ENCODE data around the gene ATXN1.

The ATXN1 gene

GRCh38 chr6:16361121-16361520 is 400.1 kb downstream of the ATXN1 start:
- DNase-seq (ENCODE audit: low read depth in 3 of 3) = no peak

- no peak for DNase-seq (ENCODE audit: low read depth in 3 of 3)
Observed at GRCh38 chr6:16360365-16360764, 400.9 kb downstream of the ATXN1 start.

- DNase-seq (ENCODE audit: low read depth in 3 of 3) = no peak
Observed at GRCh38 chr6:16359563-16359962, 401.7 kb downstream of the ATXN1 start.

GRCh38 chr6:16358531-16359138 is 402.6 kb downstream of the ATXN1 start:
- DNase-seq (ENCODE audit: low read depth in 3 of 3) = no peak

DNA sequence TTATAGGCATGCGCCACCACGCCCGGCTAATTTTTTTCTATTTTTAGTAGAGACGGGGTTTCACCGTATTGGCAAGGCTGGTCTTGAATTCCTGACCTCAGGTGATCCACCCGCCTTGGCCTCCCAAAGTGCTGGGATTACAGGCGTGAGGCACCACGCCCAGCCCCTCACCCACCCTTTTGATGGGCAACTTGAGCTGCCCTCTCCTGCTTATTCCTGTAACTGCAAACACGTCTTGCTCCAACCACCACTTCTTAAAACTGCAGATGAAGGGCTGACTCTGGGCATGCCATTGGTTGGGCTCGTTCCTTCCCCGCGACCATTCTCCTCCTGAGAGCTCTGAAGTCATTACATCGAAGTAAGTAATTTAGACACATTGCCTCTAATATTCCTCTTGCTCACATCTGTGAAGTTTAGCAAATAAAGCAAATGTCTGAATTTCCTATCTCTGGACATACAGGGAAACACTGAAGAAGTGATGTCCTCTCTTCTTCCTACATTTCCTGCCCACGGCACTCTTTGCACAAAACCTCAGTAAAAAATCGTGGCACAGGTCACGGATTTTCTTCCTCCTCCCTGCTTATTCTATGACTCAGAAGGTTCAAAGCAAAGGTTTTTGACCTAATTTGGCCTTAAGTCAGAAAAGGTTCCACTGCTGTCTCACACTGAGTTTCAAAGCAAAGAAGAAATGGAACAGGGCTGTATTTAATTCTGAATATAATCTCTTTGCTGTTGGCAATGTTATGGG is 405.4 kb downstream of the ATXN1 start:
- no peak for DNase-seq (ENCODE audit: low read depth in 3 of 3)

- no peak for DNase-seq (ENCODE audit: low read depth in 3 of 3)
Observed at GRCh38 chr6:16355238-16355637, 406.0 kb downstream of the ATXN1 start.

DNA sequence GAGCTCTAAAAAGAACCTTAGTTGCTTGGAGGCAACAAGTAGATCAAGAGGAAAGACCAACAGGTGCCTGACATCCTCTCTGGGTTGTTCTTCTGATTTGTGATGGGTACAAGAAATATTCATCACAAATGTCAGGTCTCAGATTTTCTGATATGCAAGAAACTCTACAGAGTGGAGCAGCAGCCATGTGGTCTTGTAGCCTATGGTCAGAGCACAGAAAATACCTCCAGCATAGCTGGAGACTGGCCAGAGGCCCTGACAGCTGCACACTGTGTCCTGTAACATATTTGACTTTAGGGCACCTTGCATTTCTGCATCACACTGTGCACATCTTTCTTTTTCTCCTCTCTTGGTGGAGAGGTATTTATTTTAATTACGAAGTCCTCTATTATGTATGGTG is 406.6 kb downstream of the ATXN1 start:
- no peak for DNase-seq (ENCODE audit: low read depth in 3 of 3)

DNA sequence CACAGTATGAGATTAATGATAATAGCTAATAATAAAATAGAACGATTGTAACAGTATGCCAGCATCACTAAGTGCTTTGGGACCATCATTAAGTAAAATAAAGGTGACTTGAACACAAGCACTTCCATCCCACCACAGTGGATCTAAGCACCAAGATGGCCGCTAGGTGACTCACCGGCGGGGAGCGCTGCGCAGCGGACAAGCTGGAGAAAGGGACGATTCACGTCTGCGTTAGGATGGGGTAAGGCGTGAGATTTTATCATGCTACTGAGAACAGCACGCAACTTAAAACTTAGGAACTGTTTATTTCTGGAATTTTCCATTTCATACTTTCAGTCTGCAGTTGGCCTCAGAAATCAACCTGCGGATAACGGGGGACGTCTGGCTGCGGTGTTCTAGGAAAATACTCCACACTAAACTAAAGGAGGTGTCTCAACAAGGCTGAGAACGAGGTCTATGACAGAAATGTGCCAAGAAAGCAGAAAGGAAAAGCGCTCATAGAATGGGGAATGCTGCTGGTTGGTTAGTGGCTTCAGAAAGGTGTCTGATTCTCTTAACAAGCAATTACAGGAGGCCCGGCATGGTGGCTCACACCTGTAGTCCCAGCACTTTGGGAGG is 408.3 kb downstream of the ATXN1 start:
- no peak for DNase-seq (ENCODE audit: low read depth in 3 of 3)

- no peak for DNase-seq (ENCODE audit: low read depth in 3 of 3)
Observed at GRCh38 chr6:16352258-16352635, 409.0 kb downstream of the ATXN1 start.

DNA sequence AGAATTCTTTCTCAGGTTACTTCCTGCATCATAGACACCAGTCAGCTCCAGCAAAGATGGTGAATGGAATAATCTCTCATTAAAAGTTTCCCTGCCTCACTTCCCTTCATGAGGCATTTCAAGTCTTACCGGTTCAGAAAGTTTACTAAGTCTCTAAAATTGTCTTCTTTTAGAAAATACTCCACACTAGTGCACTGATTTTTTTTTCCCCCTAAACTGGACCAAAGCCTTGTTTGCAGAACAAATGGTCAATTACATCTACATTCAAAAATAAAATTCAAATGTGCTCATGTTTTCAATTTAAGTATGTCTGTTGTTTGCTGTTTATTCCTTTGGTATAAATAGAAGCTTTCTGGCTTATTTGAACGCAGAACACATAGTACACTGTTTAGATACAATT is 411.7 kb downstream of the ATXN1 start:
- DNase-seq (ENCODE audit: low read depth in 3 of 3) = no peak

- DNase-seq (ENCODE audit: low read depth in 3 of 3) = no peak
Observed at GRCh38 chr6:16346831-16347230, 414.4 kb downstream of the ATXN1 start.

DNA sequence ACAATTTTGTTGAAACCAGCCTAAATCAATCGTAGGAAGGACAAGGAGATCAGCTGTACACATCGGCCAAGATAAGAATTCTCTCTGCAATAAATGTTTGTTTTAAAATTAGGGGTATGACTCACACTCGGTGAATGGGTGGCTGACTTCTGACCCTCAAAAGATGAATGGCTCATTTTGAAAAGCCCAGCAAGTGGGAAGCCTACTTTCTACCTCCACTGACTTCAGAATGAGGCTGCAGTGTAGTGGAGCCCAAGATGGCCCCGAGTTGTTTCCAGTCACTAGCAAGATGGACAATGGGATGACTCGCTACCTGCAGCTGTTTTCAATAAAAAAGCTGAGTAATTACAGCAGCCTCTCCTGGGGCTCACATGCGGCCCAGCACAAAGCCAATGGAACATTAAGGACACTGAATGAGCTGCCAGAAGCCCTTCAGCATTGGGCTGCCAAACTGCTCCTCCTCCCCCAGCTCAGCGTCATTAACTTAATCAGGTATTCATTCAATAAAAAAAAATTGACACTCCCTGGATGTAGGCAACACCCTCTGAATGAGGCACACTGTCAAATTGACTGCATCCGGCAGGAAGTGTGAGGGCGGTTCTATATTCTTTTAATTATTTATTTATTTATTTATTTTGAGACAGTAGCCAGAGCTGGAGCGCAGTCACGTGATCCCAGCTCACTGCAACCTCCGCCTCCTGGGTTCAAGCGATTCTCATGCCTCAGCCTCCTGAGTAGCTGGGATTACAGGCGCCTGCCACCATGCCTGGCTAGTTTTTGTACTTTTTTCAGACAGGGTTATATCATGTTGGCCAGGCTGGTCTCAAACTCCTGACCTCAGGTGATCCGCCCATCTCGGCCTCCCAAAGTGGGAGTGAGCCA is 415.6 kb downstream of the ATXN1 start:
- DNase-seq (ENCODE audit: low read depth in 3 of 3) = no peak

DNA sequence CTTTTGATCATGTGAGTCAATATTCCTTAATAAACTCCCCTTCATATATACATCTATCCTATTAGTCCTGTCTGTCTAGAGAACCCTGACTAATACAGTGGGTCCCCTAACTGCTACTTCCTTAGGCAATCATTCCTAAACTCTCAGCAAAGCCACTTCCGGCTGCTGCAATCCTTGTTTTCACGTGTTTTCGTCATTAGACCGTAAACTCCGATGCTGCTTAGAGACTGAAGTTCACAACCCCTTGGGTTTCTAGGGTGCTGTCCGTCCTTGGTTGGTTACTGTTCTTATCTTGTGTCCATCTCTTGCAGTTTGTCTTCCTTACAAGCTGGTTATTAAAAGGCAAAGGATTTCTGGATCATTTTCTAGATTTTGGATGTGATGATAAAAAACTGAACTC is 416.5 kb downstream of the ATXN1 start:
- DNase-seq (ENCODE audit: low read depth in 3 of 3) = no peak

DNA sequence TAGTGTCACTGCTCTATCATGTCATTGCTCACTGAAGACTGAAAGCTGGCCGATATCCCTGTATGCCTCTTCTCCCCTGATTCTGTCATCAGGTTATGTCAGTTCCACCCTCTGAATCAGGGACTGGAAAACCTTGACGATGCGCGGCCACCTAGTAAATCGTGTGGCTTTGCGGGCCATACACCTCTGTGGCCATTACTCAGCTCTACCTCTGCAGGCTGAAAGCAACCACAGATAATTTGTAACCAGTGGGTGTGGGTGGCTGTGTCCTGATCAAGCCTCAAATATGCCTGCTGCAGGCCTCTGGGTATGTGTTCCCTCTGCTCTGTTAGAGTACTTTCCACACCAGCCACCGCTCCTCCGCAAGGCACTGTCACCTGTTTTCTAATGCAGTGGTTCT is 417.7 kb downstream of the ATXN1 start:
- no peak for DNase-seq (ENCODE audit: low read depth in 3 of 3)

GRCh38 chr6:16339265-16339587 is 422.0 kb downstream of the ATXN1 start:
- no peak for DNase-seq (ENCODE audit: low read depth in 3 of 3)

GRCh38 chr6:16338577-16339264 is 422.5 kb downstream of the ATXN1 start:
- no peak for DNase-seq (ENCODE audit: low read depth in 3 of 3)

GRCh38 chr6:16337295-16337975 is 423.8 kb downstream of the ATXN1 start:
- no peak for DNase-seq (ENCODE audit: low read depth in 3 of 3)

GRCh38 chr6:16336911-16337294 is 424.4 kb downstream of the ATXN1 start:
- DNase-seq (ENCODE audit: low read depth in 3 of 3) = no peak

DNA sequence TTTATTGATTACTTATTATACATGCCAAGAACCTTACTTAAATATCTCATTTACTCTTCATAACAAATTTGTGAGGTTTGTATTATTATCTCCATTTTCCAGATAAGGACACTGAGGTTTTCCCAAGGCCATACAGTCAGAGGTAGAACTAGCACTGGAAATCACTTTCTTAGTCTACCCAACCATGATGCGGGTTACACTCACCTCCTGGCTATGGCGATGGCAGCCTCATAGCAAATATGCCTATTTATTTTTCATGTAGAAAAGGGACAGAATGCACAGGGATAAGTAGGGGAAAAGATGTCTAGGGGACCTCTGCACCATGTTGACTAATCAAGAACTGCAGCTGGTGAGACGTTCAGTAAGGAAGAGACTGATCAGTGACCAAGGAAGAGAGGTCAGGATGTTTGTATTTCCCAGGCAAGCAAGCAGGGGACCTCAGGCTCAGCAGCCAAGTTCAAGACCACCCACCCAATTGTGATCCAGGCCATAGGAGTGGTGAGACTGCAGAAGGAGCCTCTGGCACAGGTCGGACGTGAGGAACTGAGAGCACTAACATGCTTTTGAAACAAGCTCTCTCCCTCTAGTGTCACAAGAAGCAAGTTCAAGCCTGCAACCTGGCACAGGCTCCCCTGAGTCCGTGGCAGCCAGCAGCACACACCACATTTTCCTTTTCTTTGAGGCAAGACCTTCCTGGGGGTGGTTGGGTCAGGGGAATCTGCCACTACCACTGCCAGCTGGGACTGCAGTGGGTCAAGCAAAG is 425.0 kb downstream of the ATXN1 start:
- DNase-seq (ENCODE audit: low read depth in 3 of 3) = no peak

GRCh38 chr6:16335176-16335575 is 426.1 kb downstream of the ATXN1 start:
- DNase-seq (ENCODE audit: low read depth in 3 of 3) = no peak

DNA sequence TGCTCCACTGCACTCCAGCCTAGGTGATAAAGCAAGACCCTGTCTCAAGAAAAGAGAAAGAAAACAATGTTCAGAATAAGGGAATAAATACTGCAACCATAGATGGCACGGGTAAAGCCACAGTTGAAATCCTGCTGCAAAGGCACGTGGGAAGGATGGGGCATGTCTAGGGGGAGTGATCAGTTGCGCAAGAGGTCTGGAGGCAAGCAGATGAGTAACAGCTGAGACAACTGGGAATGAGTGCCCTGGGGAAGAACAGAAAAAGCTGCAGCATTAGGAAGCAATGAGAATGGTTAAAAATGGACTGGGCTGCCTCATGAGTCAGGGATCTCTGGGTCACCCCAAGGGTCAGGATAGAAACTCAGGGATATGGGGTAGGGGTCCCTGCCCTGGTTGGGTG is 426.6 kb downstream of the ATXN1 start:
- no peak for DNase-seq (ENCODE audit: low read depth in 3 of 3)

All from stimulated activated CD4-positive, alpha-beta T cell treated with anti-CD3 and anti-CD28 coated beads, TNF-alpha, amount 100 ng/mL, for 48 hours (primary cell).